Measurements from ENCODE around the gene PNPLA6.

The PNPLA6 gene

GRCh38 chr19:7515110-7515644 lies 20.3 kb upstream of the PNPLA6 start:
- DNase-seq (ENCODE audit: low spot score): no peak
- no peak for TF ChIP-seq CTCF (IDR thresholded peaks at IDR 0.05; ENCODE audit: extremely low read depth, insufficient read depth, missing control alignments)
- in situ Hi-C loops (cut with MboI; ENCODE audit: low pct_unique_long_range_greater_than_20kb, low sequenced_read_pairs, unreplicated experiment): no loop called here

DNA sequence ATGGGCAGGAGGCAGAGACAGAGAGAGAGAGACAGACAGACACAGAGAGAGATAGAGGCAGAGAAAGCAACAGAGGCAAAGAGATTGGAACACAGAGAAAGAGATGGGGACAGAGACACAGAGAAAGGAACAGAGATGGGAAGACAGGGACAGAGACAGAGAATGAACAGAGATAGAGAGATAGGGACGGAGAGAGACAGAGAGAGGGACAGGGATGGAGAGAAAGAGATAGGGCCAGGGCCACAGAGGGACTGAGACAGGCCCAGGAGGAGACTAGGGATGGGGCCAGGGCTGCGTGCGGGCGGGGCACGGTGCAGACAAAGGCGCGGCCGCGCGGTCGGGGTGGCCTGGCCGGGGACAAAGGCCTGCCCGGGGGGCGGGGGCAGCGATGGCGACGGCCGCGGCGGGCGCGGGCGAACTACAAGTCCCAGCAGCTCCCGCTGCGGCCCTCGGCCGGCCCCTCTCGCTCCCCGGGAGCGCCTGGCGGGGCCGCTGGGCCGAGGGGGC lies 19.8 kb upstream of the PNPLA6 start, which contains the start of gene ZNF358:
Gene ZNF358 (plus strand): TSS at position 459 of the 507 bp plus-strand sequence. CDS start 3,140 bp downstream, outside the sequence.
- in situ Hi-C loops (cut with MboI; ENCODE audit: low pct_unique_long_range_greater_than_20kb, low sequenced_read_pairs, unreplicated experiment): no loop called here
- no peak for TF ChIP-seq CTCF (IDR thresholded peaks at IDR 0.05; ENCODE audit: extremely low read depth, insufficient read depth, missing control alignments)
- peak; percentile 98 for DNase-seq (ENCODE audit: low spot score)

- no peak for TF ChIP-seq CTCF (IDR thresholded peaks at IDR 0.05; ENCODE audit: extremely low read depth, insufficient read depth, missing control alignments)
- DNase-seq (ENCODE audit: low spot score): peak; percentile 53
- in situ Hi-C loops (cut with MboI; ENCODE audit: low pct_unique_long_range_greater_than_20kb, low sequenced_read_pairs, unreplicated experiment): no loop called here
These were observed 19.2 kb upstream of the PNPLA6 start for GRCh38 chr19:7516333-7516732.

DNA sequence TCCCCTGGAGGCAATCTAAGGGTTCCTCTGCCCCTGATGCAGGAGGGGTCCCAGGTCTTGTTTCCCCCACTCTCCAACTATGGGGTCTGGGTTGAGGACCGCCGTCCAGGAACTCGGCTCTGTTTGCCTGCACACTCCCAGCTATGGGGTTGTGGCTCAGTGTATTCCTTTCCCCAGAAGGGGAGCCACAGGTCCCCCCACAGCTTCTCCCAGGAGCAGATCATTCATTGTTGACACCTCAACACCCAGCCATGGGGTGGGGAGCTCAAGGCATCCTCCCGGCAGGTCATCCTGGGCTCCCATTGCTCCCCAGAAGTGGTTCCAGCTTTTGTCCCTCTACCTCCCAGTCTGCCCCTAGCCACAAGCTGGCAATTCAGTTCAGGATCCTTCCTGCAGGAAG lies 18.6 kb upstream of the PNPLA6 start:
- in situ Hi-C loops (cut with MboI; ENCODE audit: low pct_unique_long_range_greater_than_20kb, low sequenced_read_pairs, unreplicated experiment): no loop called here
- DNase-seq (ENCODE audit: low spot score): no peak
- TF ChIP-seq CTCF (IDR thresholded peaks at IDR 0.05; ENCODE audit: extremely low read depth, insufficient read depth, missing control alignments): no peak

DNA sequence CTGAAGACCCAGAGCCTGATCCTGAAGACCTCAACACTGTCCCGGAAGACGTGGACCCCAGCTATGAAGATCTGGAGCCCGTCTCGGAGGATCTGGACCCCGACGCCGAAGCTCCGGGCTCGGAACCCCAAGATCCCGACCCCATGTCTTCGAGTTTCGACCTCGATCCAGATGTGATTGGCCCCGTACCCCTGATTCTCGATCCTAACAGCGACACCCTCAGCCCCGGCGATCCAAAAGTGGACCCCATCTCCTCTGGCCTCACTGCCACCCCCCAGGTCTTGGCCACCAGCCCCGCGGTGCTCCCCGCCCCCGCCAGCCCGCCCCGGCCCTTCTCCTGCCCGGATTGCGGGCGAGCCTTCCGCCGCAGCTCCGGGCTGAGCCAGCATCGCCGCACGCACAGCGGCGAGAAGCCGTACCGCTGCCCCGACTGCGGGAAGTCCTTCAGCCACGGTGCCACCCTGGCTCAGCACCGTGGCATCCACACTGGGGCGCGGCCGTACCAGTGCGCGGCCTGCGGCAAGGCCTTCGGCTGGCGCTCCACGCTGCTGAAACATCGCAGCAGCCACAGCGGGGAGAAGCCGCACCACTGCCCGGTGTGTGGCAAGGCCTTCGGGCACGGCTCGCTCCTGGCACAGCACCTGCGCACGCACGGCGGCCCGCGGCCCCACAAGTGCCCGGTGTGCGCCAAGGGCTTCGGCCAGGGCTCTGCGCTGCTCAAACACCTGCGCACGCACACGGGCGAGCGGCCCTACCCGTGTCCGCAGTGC lies 16.0 kb upstream of the PNPLA6 start:
- DNase-seq (ENCODE audit: low spot score): no peak
- no peak for TF ChIP-seq CTCF (IDR thresholded peaks at IDR 0.05; ENCODE audit: extremely low read depth, insufficient read depth, missing control alignments)
- in situ Hi-C loops (cut with MboI; ENCODE audit: low pct_unique_long_range_greater_than_20kb, low sequenced_read_pairs, unreplicated experiment): no loop called here

- in situ Hi-C loops (cut with MboI; ENCODE audit: low pct_unique_long_range_greater_than_20kb, low sequenced_read_pairs, unreplicated experiment): no loop called here
- DNase-seq (ENCODE audit: low spot score): no peak
- no peak for TF ChIP-seq CTCF (IDR thresholded peaks at IDR 0.05; ENCODE audit: extremely low read depth, insufficient read depth, missing control alignments)
These were observed 15.1 kb upstream of the PNPLA6 start for GRCh38 chr19:7520131-7521051.

Measured in GM13977 (cell line).